Endodermal cell (in vitro differentiated cells): ENCODE measurements around the gene CACNA1F. TPM values are rescaled to one million over a fixed set of nuclear protein-coding genes. Genes with fewer than 3 reads are reported as not detected.

Experiments
- DNase-seq: peaks from one replicate; pipeline ENCODE4 v3.0.0-alpha.2; 2017
- H3K27ac ChIP-seq: 2 replicates; pipeline ENCODE4 v1.5.1; 2013; ENCODE audit warnings: mild to moderate bottlenecking, low read depth, low read length, moderate library complexity
- H3K27me3 ChIP-seq: 2 replicates; pipeline ENCODE4 v1.6.1; 2013; ENCODE audit warnings: mild to moderate bottlenecking, low read length, moderate library complexity; ENCODE audit not compliant: insufficient read depth, control insufficient read depth, poor library complexity, severe bottlenecking
- H3K36me3 ChIP-seq: 2 replicates; pipeline ENCODE4 v1.7.0; 2013; ENCODE audit warnings: mild to moderate bottlenecking, low read length, moderate library complexity; ENCODE audit not compliant: control insufficient read depth, insufficient read depth
- H3K4me1 ChIP-seq: one replicate; pipeline ENCODE4 v1.7.0; 2013; ENCODE audit warnings: low read length; ENCODE audit not compliant: control insufficient read depth, insufficient read depth
- H3K4me3 ChIP-seq: 2 replicates; pipeline ENCODE4 v1.5.1; 2013; ENCODE audit warnings: mild to moderate bottlenecking, low read length, moderate library complexity
- H3K9ac ChIP-seq: 2 replicates; pipeline ENCODE4 v1.6.1; 2013; ENCODE audit warnings: mild to moderate bottlenecking, low read length, moderate library complexity; ENCODE audit not compliant: poor library complexity, severe bottlenecking; ENCODE audit errors: extremely low read depth
- H3K9me3 ChIP-seq: 2 replicates; pipeline ENCODE4 v1.6.1; 2013; ENCODE audit warnings: mild to moderate bottlenecking, low read length, moderate library complexity; ENCODE audit not compliant: control insufficient read depth
- H3K27ac Mint-ChIP-seq: 2 replicates; pipeline ENCODE4 v1.8.0; 2020; ENCODE audit warnings: mixed read lengths
- H3K27me3 Mint-ChIP-seq: 2 replicates; pipeline ENCODE4 v1.8.0; 2021; ENCODE audit warnings: mild to moderate bottlenecking, mixed read lengths; ENCODE audit not compliant: insufficient read depth
- H3K36me3 Mint-ChIP-seq: 2 replicates; pipeline ENCODE4 v1.8.0; 2020; ENCODE audit warnings: low read depth, mixed read lengths
- H3K4me1 Mint-ChIP-seq: 2 replicates; pipeline ENCODE4 v1.8.0; 2020; ENCODE audit warnings: mixed read lengths
- H3K4me3 Mint-ChIP-seq: 2 replicates; pipeline ENCODE4 v1.8.0; 2020; ENCODE audit warnings: mild to moderate bottlenecking, moderate library complexity, mixed read lengths
- H3K9me3 Mint-ChIP-seq: 2 replicates; pipeline ENCODE4 v1.8.0; 2020; ENCODE audit warnings: mild to moderate bottlenecking, mixed read lengths
- CTCF ChIP-seq: fragments of 200-600 bp; sonication (generic); conservative IDR thresholded peaks from 2 replicates; pipeline ENCODE4 v1.5.0; 2021; ENCODE audit warnings: antibody characterized with exemption, mild to moderate bottlenecking
- WGBS, 2 experiments: methylation state at CpG; one replicate each; pipeline versions ENCODE4 v1.1.5 to v1.1.7; 2013; ENCODE audit warnings: missing lambda C conversion rate in 2 of 2, mixed read lengths in 1 of 2; ENCODE audit not compliant: insufficient coverage in 1 of 2, insufficient read length in 1 of 2; 5-methylcytosine and 5-hydroxymethylcytosine counted together
- total RNA-seq, 2 donors: library from RNA; stranded (reverse); fragmentation: NEBNext Ultra II Directional in 1 of 2; extraction: Animal tissue kit (Norgen Biotek cat#: 25700) in 1 of 2; gene quantifications; 2 replicates in 1 of 2; 3 replicates in 1 of 2; pipeline ENCODE4 v1.2.1, GENCODE V29; 2021

CACNA1F gene
- total RNA-seq, 2 donors from 2014 or later, result 0.42 to 0.70 TPM

- no peak for DNase-seq
- no peak overlapping the region for H3K4me3 Mint-ChIP-seq
- H3K9me3 Mint-ChIP-seq, result peaks cover 57% of the 10 kb centered on the region
- no peaks in the 10 kb centered on the region for H3K4me1 Mint-ChIP-seq
- H3K4me1 ChIP-seq, result no peaks in the 10 kb centered on the region
- no peaks in the 10 kb centered on the region for H3K9me3 ChIP-seq
- no peaks in the 10 kb centered on the region for H3K27me3 ChIP-seq
- no peak overlapping the region for H3K27ac ChIP-seq
- H3K4me3 ChIP-seq, result no peak overlapping the region
- H3K27ac Mint-ChIP-seq, result no peak overlapping the region
- H3K27me3 Mint-ChIP-seq, result peaks cover 2% of the 10 kb centered on the region
- no peak for TF ChIP-seq CTCF
- no peaks in the 10 kb centered on the region for H3K36me3 Mint-ChIP-seq
- H3K9ac ChIP-seq, result no peak overlapping the region
- H3K36me3 ChIP-seq, result no peaks in the 10 kb centered on the region
- WGBS, 2 experiments, result 92 to 95% methylated on average over 14 to 54 of the region's 56 CpGs
These were observed 881 bp upstream of the CACNA1F start for GRCh38 chrX:49233887-49234555.

GRCh38 chrX:49232525-49232924 lies 615 bp downstream of the CACNA1F start:
- Mint-ChIP-seq H3K4me3 (no peak overlapping the region), H3K9me3 (peaks cover 66% of the 10 kb centered on the region), H3K4me1 (no peaks in the 10 kb centered on the region), H3K36me3 (no peaks in the 10 kb centered on the region), H3K27me3 (peaks cover 3% of the 10 kb centered on the region), H3K27ac (no peak overlapping the region)
- H3K4me3 ChIP-seq, result no peak overlapping the region
- no peak for DNase-seq
- no peak for TF ChIP-seq CTCF
- no peaks in the 10 kb centered on the region for H3K9me3 ChIP-seq
- H3K36me3 ChIP-seq, result no peaks in the 10 kb centered on the region
- H3K27ac ChIP-seq, result no peak overlapping the region
- no peak overlapping the region for H3K9ac ChIP-seq
- no peaks in the 10 kb centered on the region for H3K27me3 ChIP-seq
- 97% methylated on average over 2 of the region's 2 CpGs; no CpG with 5 or more reads in 1 of the 2 experiments for WGBS, 2 experiments
- H3K4me1 ChIP-seq, result no peaks in the 10 kb centered on the region

GRCh38 chrX:49231333-49232000 lies 1.7 kb downstream of the CACNA1F start:
- no peaks in the 10 kb centered on the region for H3K36me3 Mint-ChIP-seq
- peaks cover 65% of the 10 kb centered on the region for H3K9me3 Mint-ChIP-seq
- Histone ChIP-seq H3K9me3 (no peaks in the 10 kb centered on the region), H3K27me3 (no peaks in the 10 kb centered on the region), H3K4me3 (no peak overlapping the region), H3K9ac (no peak overlapping the region), H3K36me3 (no peaks in the 10 kb centered on the region), H3K4me1 (no peaks in the 10 kb centered on the region), H3K27ac (no peak overlapping the region)
- no peak for TF ChIP-seq CTCF
- no peak overlapping the region for H3K27ac Mint-ChIP-seq
- H3K4me3 Mint-ChIP-seq, result peak overlapping the region; percentile 64
- H3K4me1 Mint-ChIP-seq, result no peaks in the 10 kb centered on the region
- DNase-seq, result no peak
- peaks cover 3% of the 10 kb centered on the region for H3K27me3 Mint-ChIP-seq
- WGBS, 2 experiments, result 94% methylated on average over 10 of the region's 10 CpGs; no CpG with 5 or more reads in 1 of the 2 experiments
